BJ (cell line): ENCODE data around the gene HTT-AS. TPM values are rescaled to one million over a fixed set of nuclear protein-coding genes. Genes with fewer than 3 reads are reported as not detected.

Source experiments
- CTCF ChIA-PET: fragments of 350-600 bp; formaldehyde crosslinking; extraction: SDS; loops from one replicate; lab custom pipeline; 2021; ENCODE audit warnings: antibody characterized with exemption, inconsistent platforms; lab: Yijun Ruan, JAX
- POLR2A ChIA-PET: fragments of 300-600 bp; sonication (Branson Sonifier 250); formaldehyde crosslinking; extraction: SDS; loops from one replicate; lab custom pipeline; 2021; ENCODE audit warnings: antibody characterized with exemption; lab: Charles Lee
- DNase-seq: peaks from one replicate; pipeline ENCODE4 v3.0.0-alpha.2; 2011; ENCODE audit warnings: low read depth
- H3K27me3 ChIP-seq: 2 replicates; pipeline ENCODE4 v1.6.0; 2011; ENCODE audit warnings: low read length; ENCODE audit not compliant: control insufficient read depth, insufficient read depth
- H3K36me3 ChIP-seq: 2 replicates; pipeline ENCODE4 v1.5.1; 2011; ENCODE audit warnings: low read length; ENCODE audit not compliant: control insufficient read depth, insufficient read depth
- H3K4me3 ChIP-seq: 2 replicates; pipeline ENCODE4 v1.5.1; 2011; ENCODE audit warnings: low read depth, mild to moderate bottlenecking, control low read depth, low read length
- CTCF ChIP-seq: IDR thresholded peaks from 2 replicates; pipeline ENCODE4 v1.5.1; 2011; ENCODE audit warnings: low read depth, mild to moderate bottlenecking, control low read depth, inconsistent platforms, low read length, moderate library complexity; ENCODE audit not compliant: insufficient read depth
- polyA plus RNA-seq: library from polyadenylated mRNA; depleted of rRNA; stranded (reverse); fragments of >200 nt; gene quantifications from 2 replicates; pipeline ENCODE4 v1.2.3, GENCODE V29; 2011

Gene HTT-AS
- polyA plus RNA-seq, 1 experiment, result not detected

- CTCF ChIA-PET, result interaction anchor here (0.7 to 1.9 kb wide), 4 partner anchors 17 to 80 kb away, joined by 3 to 6 read pairs (median 4); partner anchors contain the start of genes GRK4 and NOP14
- no peak for DNase-seq
- no peak for TF ChIP-seq CTCF
- Histone ChIP-seq H3K36me3 (no peaks in the 10 kb centered on the region), H3K4me3 (no peak overlapping the region), H3K27me3 (peaks cover 2% of the 10 kb centered on the region; the same call in 1 of the 2 replicates)
- POLR2A ChIA-PET, result no interaction called here
Measured at GRCh38 chr4:3043282-3044020, 30.9 kb downstream of the HTT-AS start.

GRCh38 chr4:3042226-3042625 is 32.1 kb downstream of the HTT-AS start:
- CTCF ChIA-PET, result interaction anchor here (1.0 to 1.6 kb wide), 8 partner anchors 9 to 278 kb away, joined by 3 to 7 read pairs (median 5); no protein-coding TSS in a partner anchor
- Histone ChIP-seq H3K27me3 (peaks cover 2% of the 10 kb centered on the region; the same call in 1 of the 2 replicates), H3K36me3 (no peaks in the 10 kb centered on the region), H3K4me3 (no peak overlapping the region)
- no peak for DNase-seq
- TF ChIP-seq CTCF, result no peak
- POLR2A ChIA-PET, result no interaction called here

GRCh38 chr4:3041192-3042142 is 32.9 kb downstream of the HTT-AS start:
- no peak for DNase-seq
- CTCF ChIA-PET, result interaction anchor here (0.7 to 1.6 kb wide), 8 partner anchors 10 to 277 kb away, joined by 3 to 7 read pairs (median 5); no protein-coding TSS in a partner anchor
- H3K4me3 ChIP-seq, result peak overlapping the region; percentile 29
- H3K36me3 ChIP-seq, result no peaks in the 10 kb centered on the region
- peaks cover 5% of the 10 kb centered on the region for H3K27me3 ChIP-seq
- peak; percentile 14; the same call in 1 of the 2 replicates for TF ChIP-seq CTCF
- POLR2A ChIA-PET, result no interaction called here

GRCh38 chr4:3040452-3041191 is 33.7 kb downstream of the HTT-AS start:
- peaks cover 5% of the 10 kb centered on the region for H3K27me3 ChIP-seq
- CTCF ChIA-PET, result interaction anchor here (1.4 to 1.7 kb wide), 3 partner anchors 63 to 92 kb away, joined by 3 to 7 read pairs (median 6); no protein-coding TSS in a partner anchor
- H3K36me3 ChIP-seq, result no peaks in the 10 kb centered on the region
- no peak overlapping the region for H3K4me3 ChIP-seq
- DNase-seq, result no peak
- TF ChIP-seq CTCF, result no peak
- POLR2A ChIA-PET, result no interaction called here
